Endothelial cell of umbilical vein (primary cell): ENCODE results near the gene MAN2B2.

Source experiments
- EZH2 ChIP-seq: IDR thresholded peaks from 2 replicates; pipeline ENCODE4 v1.6.1; 2012; ENCODE audit warnings: borderline replicate concordance, low read depth, mild to moderate bottlenecking, moderate library complexity, low read length, inconsistent platforms; ENCODE audit not compliant: severe bottlenecking
- GATA2 ChIP-seq: IDR thresholded peaks from 2 replicates; pipeline ENCODE4 v1.7.0; 2011; ENCODE audit warnings: low read depth, mild to moderate bottlenecking, moderate library complexity, mixed read lengths, low read length; ENCODE audit not compliant: insufficient read length, insufficient read depth
- JUN ChIP-seq: IDR thresholded peaks from 2 replicates; pipeline ENCODE4 v1.6.1; 2011; ENCODE audit warnings: borderline replicate concordance, low read depth; ENCODE audit not compliant: insufficient read length, insufficient read depth
- MYC ChIP-seq: IDR thresholded peaks from one replicate; pipeline ENCODE4 v1.6.1; 2011; ENCODE audit warnings: mild to moderate bottlenecking, low read depth, low read length
- POLR2A ChIP-seq: IDR thresholded peaks from 2 replicates; pipeline ENCODE4 v1.6.1; 2012; ENCODE audit warnings: low read depth, mild to moderate bottlenecking, control low read depth, low read length
- POLR2AphosphoS5 ChIP-seq: IDR thresholded peaks from 2 replicates; pipeline ENCODE4 v1.6.1; 2012; ENCODE audit warnings: low read depth, mild to moderate bottlenecking, control low read depth, low read length, moderate library complexity; ENCODE audit not compliant: insufficient read depth
- TF ChIP-seq, protein P1 (sequence below): IDR thresholded peaks from 2 replicates; pipeline ENCODE4 v1.6.1; 2011; ENCODE audit not compliant: insufficient read depth, insufficient read length
- TF ChIP-seq, protein P2 (sequence below), 2 donors: IDR thresholded peaks; 1 replicate in 1 of 2; 2 replicates in 1 of 2; pipeline ENCODE4 v1.5.1; 2011; ENCODE audit warnings: low read length in 2 of 2, mild to moderate bottlenecking in 2 of 2, moderate library complexity in 2 of 2, control low read depth in 1 of 2, inconsistent platforms in 1 of 2, low read depth in 1 of 2; ENCODE audit not compliant: insufficient read depth in 1 of 2; ENCODE audit errors: extremely low read depth in 1 of 2

DNA sequence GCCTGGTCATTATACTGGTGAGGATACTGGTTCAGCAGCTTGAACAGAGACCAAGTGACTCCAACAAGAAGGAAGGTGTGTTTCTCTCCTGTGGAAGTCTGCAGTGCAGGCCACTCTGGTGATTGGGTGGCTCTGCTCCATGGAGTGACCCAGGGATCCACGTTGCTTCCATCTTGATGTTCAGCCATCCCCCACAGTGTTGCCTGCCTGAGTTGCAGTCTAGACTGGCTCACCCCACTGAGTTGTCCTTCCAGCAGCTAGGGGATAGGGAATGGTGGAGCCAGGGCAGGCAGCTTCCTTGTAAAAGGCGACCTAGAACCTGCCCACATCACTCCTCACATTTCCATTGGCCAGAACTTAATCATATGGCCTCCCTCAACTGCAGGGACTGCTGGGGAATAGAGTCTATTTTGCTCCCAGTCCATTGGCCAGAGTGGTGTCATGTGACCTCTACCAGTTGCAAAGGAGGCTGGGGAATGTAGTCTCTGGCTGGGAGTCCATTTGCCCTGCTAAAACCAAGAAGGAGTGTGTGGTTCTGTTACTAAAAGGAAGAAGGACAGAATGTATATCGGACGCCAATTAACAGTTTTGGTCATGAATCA is 8.0 kb downstream of the MAN2B2 start:
- TF ChIP-seq, protein P1, sequence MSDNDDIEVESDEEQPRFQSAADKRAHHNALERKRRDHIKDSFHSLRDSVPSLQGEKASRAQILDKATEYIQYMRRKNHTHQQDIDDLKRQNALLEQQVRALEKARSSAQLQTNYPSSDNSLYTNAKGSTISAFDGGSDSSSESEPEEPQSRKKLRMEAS, result no peak
- TF ChIP-seq GATA2, result no peak
- TF ChIP-seq POLR2AphosphoS5, result no peak
- TF ChIP-seq, protein P2, sequence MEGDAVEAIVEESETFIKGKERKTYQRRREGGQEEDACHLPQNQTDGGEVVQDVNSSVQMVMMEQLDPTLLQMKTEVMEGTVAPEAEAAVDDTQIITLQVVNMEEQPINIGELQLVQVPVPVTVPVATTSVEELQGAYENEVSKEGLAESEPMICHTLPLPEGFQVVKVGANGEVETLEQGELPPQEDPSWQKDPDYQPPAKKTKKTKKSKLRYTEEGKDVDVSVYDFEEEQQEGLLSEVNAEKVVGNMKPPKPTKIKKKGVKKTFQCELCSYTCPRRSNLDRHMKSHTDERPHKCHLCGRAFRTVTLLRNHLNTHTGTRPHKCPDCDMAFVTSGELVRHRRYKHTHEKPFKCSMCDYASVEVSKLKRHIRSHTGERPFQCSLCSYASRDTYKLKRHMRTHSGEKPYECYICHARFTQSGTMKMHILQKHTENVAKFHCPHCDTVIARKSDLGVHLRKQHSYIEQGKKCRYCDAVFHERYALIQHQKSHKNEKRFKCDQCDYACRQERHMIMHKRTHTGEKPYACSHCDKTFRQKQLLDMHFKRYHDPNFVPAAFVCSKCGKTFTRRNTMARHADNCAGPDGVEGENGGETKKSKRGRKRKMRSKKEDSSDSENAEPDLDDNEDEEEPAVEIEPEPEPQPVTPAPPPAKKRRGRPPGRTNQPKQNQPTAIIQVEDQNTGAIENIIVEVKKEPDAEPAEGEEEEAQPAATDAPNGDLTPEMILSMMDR (IDR thresholded peaks at IDR 0.05; ENCODE audit: extremely low read depth in 1 of 2, insufficient read depth in 1 of 2, low read depth in 1 of 2, low read length in 2 of 2), result no peak
- no peak for TF ChIP-seq EZH2
- TF ChIP-seq POLR2A, result no peak
- no peak for TF ChIP-seq JUN
- no peak for TF ChIP-seq MYC
